Measurements from ENCODE around the gene SFN. TPM values are rescaled to one million over a fixed set of nuclear protein-coding genes. Genes with fewer than 3 reads are reported as not detected.
"Not testable (repeated sequence)": the region's sequence is repeated elsewhere in the genome, so short reads cannot be mapped to it uniquely, and the experiment has no call there.

Gene SFN
- total and polyA plus RNA-seq, 5 experiments from 2014 or later: 0.38 to 0.47 TPM; not detected in 3

DNA sequence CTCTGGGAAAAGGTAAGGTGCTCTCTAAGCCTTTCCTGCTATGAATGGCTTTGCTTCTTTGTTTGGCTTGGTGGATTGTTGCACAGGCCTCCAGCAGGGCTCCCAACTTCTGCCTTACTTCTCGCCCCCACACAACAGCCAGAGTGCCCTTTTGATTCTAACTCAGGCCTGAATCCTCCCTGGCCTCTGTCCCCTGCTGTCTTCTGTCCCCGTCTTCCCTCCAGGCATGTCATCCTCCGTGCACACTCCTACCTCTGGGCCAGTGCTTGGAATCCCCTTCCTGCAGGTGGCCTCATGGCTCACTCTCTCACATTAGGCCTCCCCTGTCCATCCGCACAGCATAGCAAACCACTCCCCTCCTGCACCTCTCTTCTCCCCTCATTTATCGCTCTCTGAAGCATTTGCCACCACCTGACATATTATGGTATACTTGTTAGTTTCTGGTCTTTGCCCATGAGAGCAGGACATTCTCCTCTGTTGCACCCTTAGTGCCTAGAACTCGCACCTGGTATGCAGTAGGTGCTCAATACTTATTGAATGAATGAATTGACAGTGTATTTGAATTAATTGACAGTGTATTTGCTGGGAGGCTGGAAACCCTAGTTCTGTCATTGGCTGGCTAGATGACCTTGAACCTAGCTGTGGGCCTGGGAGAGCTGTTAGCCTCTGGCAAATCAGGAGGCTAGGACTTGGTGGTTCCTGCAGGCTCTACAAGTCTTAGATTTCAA, 33.6 kb upstream of the SFN start:
- Mint-ChIP-seq H3K9me3 (no peaks in the 10 kb centered on the region), H3K27ac (peak overlapping the region; percentile 84 to 100 (median 98)), H3K4me3 (peak overlapping the region; percentile 91 to 96 (median 94)), H3K27me3 (peaks cover 0 to 2% (median 0%) of the 10 kb centered on the region in 5 donors), H3K36me3 (peaks cover 0 to 21% (median 0%) of the 10 kb centered on the region in 3 donors), H3K4me1 (peaks cover 57 to 84% (median 82%) of the 10 kb centered on the region in 4 donors)
- no peak for ATAC-seq
- POLR2A ChIA-PET: interaction anchor here (1.3 kb wide), 1 partner anchor 21 kb away, joined by 3 read pairs; no protein-coding TSS in a partner anchor
- DNase-seq: no peak

DNA sequence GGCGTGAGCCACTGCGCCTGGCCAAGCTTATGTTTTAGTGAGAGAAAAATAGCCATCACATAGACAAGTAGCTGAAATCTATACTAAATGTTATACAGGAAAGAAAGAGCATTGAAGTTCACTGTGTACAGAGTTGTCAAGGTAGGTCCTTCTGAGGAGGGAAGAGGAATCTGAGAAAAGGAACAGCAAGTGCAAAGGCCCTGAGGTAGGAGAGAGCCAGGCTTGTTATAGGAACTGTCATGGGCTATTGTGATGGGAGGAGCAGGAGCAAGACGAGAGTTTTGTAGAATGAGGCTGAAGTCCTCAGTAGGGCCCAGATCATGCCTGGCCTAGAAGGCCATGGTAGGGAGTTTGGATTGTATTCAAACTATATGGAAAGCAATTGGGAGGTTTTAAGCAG, 31.9 kb upstream of the SFN start:
- POLR2A ChIA-PET: interaction anchor here (0.5 to 3.0 kb wide), 3 partner anchors 11 to 34 kb away, joined by 3 to 28 read pairs (median 4); no protein-coding TSS in a partner anchor
- DNase-seq (no peak), ATAC-seq (no peak)
- H3K4me3 Mint-ChIP-seq: peak overlapping the region in 4 of 10 donors; percentile 1 to 65 (median 16)
- H3K36me3 Mint-ChIP-seq: peaks cover 0 to 38% (median 3%) of the 10 kb centered on the region in 3 donors
- peak overlapping the region; percentile 94 to 100 (median 98) for H3K27ac Mint-ChIP-seq
- H3K27me3 Mint-ChIP-seq: peaks cover 0 to 2% (median 0%) of the 10 kb centered on the region in 5 donors
- no peaks in the 10 kb centered on the region for H3K9me3 Mint-ChIP-seq
- peaks cover 56 to 82% (median 80%) of the 10 kb centered on the region in 4 donors for H3K4me1 Mint-ChIP-seq

DNA sequence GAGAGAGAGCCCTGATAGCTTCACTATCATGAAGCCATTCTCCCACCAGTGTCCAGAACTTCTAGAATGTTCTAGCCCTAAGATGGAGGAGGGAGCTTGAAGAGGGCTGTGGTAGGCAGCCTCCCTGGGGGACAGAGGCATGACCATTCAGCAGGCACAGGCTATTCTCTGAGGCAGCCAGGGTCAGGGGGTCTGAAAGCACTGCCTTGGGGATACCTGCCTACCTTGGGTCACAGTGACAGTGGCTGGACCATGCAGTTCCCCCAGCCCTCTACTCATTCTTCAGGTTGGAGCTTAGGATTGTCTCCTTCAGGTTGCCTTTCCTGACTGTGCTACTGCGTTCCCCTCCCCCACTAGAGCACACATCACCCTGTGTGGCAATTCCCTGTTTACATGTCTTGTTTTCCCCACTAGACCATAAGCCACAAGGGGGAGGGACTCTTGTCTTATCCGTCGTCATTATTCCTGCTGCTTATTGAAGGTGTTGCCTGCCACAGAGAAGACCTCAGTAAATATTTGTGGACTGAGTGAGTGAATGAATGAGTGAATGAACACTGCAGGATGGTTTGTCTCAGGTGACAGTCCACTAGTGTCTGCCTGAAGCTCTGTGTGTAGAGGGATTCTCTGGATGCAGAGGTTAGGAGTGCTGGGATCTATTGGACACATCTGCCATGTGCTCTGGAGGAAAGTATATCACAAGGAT, 31.3 kb upstream of the SFN start:
- ATAC-seq: no peak
- peaks cover 55 to 81% (median 80%) of the 10 kb centered on the region in 4 donors for H3K4me1 Mint-ChIP-seq
- H3K9me3 Mint-ChIP-seq: no peaks in the 10 kb centered on the region
- POLR2A ChIA-PET: interaction anchor here (2.9 to 3.0 kb wide), 2 partner anchors 11 to 43 kb away, joined by 16 to 28 read pairs; partner anchors contain the start of gene PIGV
- no peak for DNase-seq
- H3K27ac Mint-ChIP-seq: peak overlapping the region; percentile 97 to 100 (median 99)
- peaks cover 0 to 45% (median 3%) of the 10 kb centered on the region in 3 donors for H3K36me3 Mint-ChIP-seq
- H3K4me3 Mint-ChIP-seq: peak overlapping the region in 5 of 10 donors; percentile 19 to 81 (median 30)
- peaks cover 0 to 2% (median 0%) of the 10 kb centered on the region in 5 donors for H3K27me3 Mint-ChIP-seq

DNA sequence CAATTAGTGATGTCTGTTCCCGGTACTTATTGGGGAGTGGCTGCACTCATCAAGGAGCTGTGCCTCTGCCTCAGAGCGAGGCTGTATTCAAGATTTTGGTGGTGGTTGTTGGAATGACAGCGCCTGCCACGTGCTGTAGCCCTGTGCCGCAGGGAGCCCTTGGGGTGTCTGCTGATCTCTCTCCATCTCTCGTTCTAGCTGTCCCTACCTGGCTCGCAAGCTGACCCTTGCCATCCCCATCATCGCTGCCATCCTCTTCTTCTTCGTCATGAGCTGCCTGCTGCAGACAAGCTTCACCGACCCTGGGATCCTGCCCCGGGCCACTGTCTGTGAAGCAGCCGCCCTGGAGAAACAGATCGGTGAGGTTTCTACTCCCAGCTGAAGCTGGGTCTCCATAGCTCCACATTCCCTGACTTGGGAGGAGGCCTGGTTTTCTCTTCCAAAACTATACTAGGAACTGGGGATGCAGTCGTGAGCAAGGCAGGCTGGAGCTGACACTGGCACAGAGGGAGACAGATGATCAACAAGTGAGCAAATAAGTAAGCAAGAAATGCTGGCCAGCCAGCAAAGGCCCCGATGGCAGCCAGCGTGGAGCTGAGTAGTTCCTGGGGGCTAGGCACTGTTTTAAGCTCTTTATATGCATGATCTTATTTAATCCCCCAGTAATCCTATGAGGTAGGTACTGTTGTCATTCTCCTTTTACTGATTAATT, 30.5 kb upstream of the SFN start:
- DNase-seq (no peak), ATAC-seq (no peak)
- Mint-ChIP-seq H3K4me1 (peaks cover 53 to 79% (median 77%) of the 10 kb centered on the region in 4 donors), H3K36me3 (peaks cover 0 to 45% (median 3%) of the 10 kb centered on the region in 3 donors), H3K9me3 (no peaks in the 10 kb centered on the region), H3K4me3 (peak overlapping the region in 8 of 10 donors; percentile 32 to 90 (median 82)), H3K27ac (peak overlapping the region; percentile 97 to 100 (median 99)), H3K27me3 (peaks cover 0 to 2% (median 0%) of the 10 kb centered on the region in 5 donors)
- POLR2A ChIA-PET: interaction anchor here (0.5 to 3.0 kb wide), 4 partner anchors 12 to 44 kb away, joined by 3 to 28 read pairs (median 15); partner anchors contain the start of gene PIGV

DNA sequence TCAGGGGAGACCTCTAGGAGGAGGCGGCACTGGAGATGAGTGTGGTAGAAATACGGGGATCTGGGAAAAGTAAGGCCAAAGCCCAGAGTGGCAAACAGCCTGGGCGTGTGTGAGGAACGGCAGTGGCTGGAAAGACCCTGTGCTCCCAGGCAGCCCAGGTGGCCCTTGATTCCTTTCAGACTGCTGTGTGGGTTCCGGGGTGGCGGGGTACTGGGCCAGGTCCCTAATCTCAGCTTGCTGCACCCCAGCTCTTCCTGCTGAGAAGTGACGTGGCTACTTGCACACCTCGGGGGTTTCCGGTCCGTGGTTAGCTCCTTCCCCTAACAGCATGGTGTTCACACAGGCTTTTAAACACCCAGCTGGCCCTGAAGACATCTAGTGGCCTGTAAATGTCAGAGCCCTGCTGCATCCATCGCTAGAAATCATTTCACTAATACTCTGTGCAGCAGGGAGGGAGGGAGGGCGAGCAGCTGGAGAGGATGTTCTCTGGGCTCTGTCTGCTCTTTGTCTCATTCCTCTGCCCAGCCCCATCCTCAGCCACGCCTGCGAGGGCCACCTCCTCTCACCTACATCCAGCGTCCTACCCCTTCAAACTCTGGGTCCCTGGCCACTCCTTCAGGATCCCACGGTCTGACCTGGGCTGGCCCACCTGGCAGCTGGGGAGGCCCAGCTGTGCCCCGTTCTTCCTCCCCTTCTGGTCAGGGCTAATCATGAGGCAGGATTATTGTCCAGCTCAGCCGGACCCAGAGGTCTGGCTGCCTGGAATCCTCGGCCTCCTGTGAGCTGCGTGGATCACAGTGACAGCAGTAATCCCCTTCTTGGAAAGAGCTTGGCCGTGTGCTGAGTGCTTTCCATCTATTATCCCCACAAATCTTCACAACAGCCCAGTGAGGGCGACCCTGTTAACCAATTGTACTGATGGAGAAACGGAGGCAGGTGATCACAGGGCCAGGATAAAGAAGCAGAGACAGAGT, 29.2 kb upstream of the SFN start:
- Mint-ChIP-seq H3K4me1 (peaks cover 42 to 71% (median 69%) of the 10 kb centered on the region in 4 donors), H3K9me3 (no peaks in the 10 kb centered on the region), H3K27ac (peak overlapping the region; percentile 97 to 100 (median 99)), H3K27me3 (peaks cover 0 to 2% (median 0%) of the 10 kb centered on the region in 5 donors), H3K36me3 (peaks cover 0 to 58% (median 3%) of the 10 kb centered on the region in 3 donors), H3K4me3 (peak overlapping the region; percentile 69 to 90 (median 81))
- POLR2A ChIA-PET: interaction anchor here (0.5 to 3.0 kb wide), 19 partner anchors 9 to 334 kb away, joined by 3 to 28 read pairs (median 4); partner anchors contain the start of genes GPATCH3, NUDC and PIGV
- ATAC-seq: peak; percentile 97 to 98
- peak; percentile 74 to 94 (median 90) for DNase-seq

DNA sequence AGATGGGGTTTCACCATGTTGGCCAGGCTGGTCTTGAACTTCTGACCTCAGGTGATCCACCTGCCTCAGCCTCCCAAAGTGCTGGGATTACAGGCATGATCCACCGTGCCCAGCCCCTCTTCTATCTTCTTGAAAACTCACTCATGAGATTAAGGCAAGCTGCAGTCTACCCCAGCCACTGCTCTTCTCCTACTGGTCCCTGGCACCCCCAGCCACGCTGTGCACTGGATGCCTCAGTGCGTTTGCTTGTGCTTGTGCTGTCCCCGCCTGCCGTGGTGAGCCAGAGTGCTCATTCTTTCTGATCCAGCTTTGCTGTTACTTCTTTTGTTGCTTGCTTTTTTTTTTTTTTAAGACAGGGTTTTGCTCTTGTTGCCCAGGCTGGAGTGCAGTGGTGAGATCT, 25.3 kb upstream of the SFN start:
- not testable (repeated sequence) for H3K27me3 Mint-ChIP-seq, DNase-seq, H3K9me3 Mint-ChIP-seq, H3K4me3 Mint-ChIP-seq, ATAC-seq
- Mint-ChIP-seq H3K36me3 (peaks cover 0 to 77% (median 7%) of the 10 kb centered on the region in 3 donors), H3K27ac (peak overlapping the region in 5 of 10 donors; percentile 14 to 85 (median 56)), H3K4me1 (peaks cover 17 to 42% (median 32%) of the 10 kb centered on the region in 4 donors)
- POLR2A ChIA-PET: interaction anchor here (0.6 to 1.1 kb wide), 2 partner anchors 9 to 91 kb away, joined by 3 read pairs; no protein-coding TSS in a partner anchor

DNA sequence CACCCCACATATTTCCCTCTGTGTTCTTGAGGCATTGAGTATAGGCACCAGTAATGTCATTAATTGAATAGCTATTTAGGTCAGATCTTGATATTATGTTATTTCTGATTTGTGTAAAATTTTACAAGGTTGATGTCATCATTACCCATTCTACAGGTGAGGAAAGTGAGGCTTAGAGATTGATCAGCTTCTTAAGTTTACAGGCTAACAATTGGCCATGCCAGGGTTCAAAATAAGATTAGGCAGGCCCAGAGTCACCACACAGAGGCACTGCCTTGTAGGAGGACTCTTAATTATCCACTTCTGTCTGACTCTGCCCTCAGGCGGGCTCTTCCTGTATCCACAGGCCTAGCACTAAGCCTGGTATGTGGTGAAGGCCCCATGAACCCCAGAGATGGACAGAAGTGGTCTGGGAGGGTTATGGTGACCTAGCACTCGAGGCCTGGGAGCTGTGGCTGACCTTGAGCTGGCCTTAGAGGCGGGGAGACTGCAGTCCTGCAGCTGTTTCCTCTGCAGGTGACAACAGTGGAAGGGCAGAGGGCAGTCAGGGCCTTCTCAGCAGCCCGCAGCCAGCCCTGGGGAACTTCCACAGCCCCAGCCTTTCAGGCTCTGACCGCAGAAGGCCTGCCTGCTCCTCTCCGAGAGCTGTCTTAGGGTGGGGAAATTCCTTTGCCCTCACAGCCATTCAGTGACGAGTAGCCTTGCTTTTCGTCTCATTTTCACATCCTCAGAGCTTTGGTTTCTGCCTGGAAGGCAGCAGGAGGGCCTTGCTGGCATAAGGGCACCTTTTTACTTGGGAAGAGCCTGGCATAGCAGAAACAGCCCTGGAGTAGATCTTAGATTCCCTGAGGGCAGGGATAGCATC, 24.2 kb upstream of the SFN start:
- no peaks in the 10 kb centered on the region for H3K9me3 Mint-ChIP-seq
- peaks cover 8 to 32% (median 22%) of the 10 kb centered on the region in 4 donors for H3K4me1 Mint-ChIP-seq
- ATAC-seq (peak; percentile 61 to 66), DNase-seq (no peak)
- H3K4me3 Mint-ChIP-seq: no peak overlapping the region
- H3K27ac Mint-ChIP-seq: peak overlapping the region in 9 of 10 donors; percentile 6 to 85 (median 58)
- POLR2A ChIA-PET: interaction anchor here (0.6 kb wide), 3 partner anchors 19 to 952 kb away, joined by 3 to 5 read pairs (median 3); no protein-coding TSS in a partner anchor
- peaks cover 0 to 80% (median 7%) of the 10 kb centered on the region in 3 donors for H3K36me3 Mint-ChIP-seq
- H3K27me3 Mint-ChIP-seq: no peaks in the 10 kb centered on the region

DNA sequence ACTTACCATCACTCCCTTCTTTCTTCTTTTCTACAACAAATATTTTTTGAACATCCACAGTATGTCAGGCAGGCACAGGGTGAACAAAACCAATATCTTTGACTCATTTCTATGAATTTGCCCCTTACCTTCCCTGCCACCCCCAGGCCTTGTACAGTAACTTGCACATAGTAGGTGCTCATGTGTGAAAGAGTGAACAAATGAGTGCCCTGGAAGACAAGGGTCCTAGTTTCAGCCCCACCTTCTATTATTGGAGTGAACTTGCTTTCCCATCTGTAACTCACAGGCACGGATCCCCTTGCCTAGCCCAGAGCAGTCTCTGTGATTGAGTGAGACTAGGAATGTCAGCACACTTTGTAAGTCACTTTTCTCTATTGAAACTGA, 23.6 kb upstream of the SFN start:
- Mint-ChIP-seq H3K27ac (peak overlapping the region in 7 of 10 donors; percentile 6 to 79 (median 55)), H3K4me3 (no peak overlapping the region), H3K9me3 (no peaks in the 10 kb centered on the region), H3K36me3 (peaks cover 0 to 85% (median 7%) of the 10 kb centered on the region in 3 donors), H3K4me1 (peaks cover 2 to 26% (median 16%) of the 10 kb centered on the region in 4 donors), H3K27me3 (no peaks in the 10 kb centered on the region)
- no peak for DNase-seq
- no peak for ATAC-seq
- POLR2A ChIA-PET: interaction anchor here (0.6 kb wide), 1 partner anchor 953 kb away, joined by 5 read pairs; no protein-coding TSS in a partner anchor

DNA sequence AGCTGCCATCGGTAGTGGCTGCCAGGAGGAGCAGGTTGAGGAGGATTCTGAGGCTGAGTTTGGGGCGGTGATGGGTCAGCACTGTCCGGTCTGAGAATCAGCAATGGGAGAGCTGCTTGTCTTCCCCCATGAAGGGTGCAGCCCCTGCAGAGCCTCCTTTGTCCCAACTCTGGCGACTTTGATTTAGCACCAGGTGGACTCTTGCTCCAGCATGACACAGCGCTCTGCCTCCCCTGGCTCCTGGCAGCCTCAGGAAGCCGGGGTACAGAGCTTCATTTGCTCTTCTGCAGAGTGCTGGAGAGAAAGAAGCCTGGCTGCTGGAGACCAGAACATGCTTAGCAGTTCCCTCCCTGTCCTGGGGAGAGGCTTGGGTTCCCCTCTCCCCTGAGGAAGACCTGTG, 23.2 kb upstream of the SFN start:
- POLR2A ChIA-PET: interaction anchor here (0.6 kb wide), 1 partner anchor 953 kb away, joined by 5 read pairs; no protein-coding TSS in a partner anchor
- H3K27ac Mint-ChIP-seq: peak overlapping the region in 2 of 10 donors; percentile 6 to 78
- no peak overlapping the region for H3K4me3 Mint-ChIP-seq
- no peaks in the 10 kb centered on the region for H3K9me3 Mint-ChIP-seq
- no peaks in the 10 kb centered on the region for H3K27me3 Mint-ChIP-seq
- peaks cover 0 to 85% (median 5%) of the 10 kb centered on the region in 3 donors for H3K36me3 Mint-ChIP-seq
- H3K4me1 Mint-ChIP-seq: peaks cover 1 to 25% (median 11%) of the 10 kb centered on the region in 4 donors
- no peak for ATAC-seq
- DNase-seq: no peak
